ENCODE results near the gene CNTN5.

- TF ChIP-seq, protein P1, sequence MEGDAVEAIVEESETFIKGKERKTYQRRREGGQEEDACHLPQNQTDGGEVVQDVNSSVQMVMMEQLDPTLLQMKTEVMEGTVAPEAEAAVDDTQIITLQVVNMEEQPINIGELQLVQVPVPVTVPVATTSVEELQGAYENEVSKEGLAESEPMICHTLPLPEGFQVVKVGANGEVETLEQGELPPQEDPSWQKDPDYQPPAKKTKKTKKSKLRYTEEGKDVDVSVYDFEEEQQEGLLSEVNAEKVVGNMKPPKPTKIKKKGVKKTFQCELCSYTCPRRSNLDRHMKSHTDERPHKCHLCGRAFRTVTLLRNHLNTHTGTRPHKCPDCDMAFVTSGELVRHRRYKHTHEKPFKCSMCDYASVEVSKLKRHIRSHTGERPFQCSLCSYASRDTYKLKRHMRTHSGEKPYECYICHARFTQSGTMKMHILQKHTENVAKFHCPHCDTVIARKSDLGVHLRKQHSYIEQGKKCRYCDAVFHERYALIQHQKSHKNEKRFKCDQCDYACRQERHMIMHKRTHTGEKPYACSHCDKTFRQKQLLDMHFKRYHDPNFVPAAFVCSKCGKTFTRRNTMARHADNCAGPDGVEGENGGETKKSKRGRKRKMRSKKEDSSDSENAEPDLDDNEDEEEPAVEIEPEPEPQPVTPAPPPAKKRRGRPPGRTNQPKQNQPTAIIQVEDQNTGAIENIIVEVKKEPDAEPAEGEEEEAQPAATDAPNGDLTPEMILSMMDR (IDR thresholded peaks at IDR 0.05): no peak
- no peak for TF ChIP-seq POLR2A (IDR thresholded peaks at IDR 0.05)
These were observed 355.7 kb downstream of the CNTN5 start for GRCh38 chr11:99376463-99376862.

Data from uterus (tissue), 2 donors.